IPS DF 4.7 (cell line): Measurements from ENCODE around the gene CABP7.

ENCODE experiments used
- DNase-seq: peaks from one replicate; pipeline ENCODE4 v3.0.0-alpha.2; 2013; ENCODE audit warnings: low spot score; ENCODE audit errors: extremely low read depth

The CABP7 gene

DNA sequence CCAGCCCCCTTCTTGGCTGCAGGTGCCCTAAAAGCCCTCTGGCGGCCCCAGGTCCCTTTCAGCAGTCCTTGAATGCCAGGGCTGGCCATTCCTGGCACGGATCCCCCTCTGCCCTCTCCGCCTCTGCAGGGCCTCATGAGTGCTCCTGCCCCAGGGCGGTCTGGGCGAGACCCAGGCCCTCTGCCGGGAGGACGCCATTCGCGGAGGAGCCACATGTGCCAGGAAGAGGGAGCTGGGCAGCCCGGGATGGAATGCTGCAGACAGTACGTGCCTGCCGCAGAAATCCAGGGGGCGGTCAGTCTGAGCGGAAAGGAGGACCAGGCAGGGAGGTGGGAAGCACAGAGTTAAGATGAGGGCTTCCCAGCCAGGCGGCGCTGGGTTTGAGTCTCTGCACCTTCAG lies 2.8 kb downstream of the CABP7 start:
- no peak for DNase-seq

DNA sequence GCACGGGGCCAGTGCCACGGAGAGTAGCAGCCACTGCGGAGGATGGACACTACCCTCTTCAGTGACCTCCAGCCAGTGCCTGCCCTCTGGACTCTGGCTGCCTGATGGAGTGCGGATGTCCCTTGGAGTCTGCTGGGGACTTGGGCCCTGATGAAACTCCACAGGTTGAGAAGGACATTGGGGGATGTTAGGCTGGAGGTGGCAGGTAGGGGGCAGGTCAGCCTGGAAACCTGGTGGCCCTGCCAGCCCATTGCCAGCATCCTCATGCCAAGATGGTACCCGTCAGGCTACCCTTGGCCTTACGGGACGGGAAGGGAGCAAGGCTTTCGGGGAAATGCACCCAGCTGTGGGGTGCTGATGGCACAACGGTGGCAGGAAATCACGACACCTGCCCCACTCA lies 4.0 kb downstream of the CABP7 start:
- DNase-seq, result no peak

DNA sequence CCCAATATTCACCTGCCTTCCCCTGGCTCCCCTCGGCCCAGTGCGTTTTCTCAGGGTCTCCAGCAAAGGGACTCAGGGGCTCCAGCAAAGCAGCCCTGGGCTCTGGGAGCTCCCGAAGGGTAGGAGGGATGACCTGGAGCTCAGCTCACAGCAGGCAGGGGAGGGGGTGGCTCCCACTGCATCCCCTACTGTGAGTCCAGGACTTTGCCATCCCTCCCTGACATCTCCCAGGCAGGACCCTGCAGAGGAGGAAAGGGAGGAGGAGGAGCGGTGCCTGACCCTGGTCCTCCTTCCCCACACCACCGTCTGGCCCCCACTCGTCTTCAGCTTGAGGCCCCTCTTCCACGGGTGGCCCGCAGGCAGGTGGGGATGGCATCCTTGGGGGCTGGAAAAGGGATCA lies 5.0 kb downstream of the CABP7 start:
- no peak for DNase-seq

DNA sequence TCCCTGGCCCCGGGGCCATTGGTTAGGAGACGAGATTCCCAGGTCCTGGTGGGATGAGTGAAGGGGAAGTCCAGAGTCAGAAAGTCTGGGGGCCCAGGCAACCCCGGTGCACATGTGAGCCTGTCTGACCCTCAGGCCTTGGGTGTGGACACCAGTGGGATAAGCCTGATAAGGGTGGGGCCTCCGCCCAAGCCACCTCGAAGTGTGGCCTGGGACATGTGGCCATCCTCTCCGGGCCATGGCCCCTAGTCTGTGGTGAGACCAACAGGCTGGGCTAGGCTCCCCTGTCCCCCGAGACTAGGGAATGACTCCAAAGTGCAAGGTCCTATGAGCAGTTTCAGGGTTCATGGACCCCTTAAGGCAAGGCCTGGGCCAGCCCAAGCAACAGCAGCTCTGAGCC lies 6.3 kb downstream of the CABP7 start:
- no peak for DNase-seq

DNA sequence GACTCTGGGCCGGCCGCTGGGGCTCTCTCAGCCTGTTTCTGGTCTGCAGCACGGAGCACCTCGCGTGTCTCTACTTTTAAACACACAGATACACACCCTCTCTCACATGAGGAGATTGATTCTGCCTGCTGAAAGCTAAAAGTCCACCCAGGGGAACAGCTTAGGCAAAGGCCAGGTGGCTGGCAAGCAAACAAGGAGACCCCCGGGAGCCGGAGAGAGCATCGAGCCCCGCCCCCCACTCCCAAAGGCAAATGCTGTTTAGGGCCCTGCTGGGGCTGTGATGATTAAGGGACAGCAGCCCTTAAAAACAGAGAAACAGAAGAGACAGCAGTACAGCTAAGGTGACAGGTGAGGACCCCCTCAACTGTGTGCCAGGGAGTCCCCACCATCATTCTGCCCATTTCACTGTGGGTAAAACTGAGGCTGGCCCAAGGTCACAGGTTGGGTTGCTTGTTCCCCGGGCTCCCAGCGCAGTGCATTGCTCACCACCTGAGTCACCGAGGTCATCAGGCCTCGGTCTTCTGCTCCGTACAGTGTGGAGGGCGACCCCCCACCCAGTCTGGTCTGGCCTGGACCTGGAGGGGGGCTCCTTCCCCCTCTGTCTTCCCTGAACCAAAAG lies 6.8 kb downstream of the CABP7 start:
- DNase-seq, result no peak

DNA sequence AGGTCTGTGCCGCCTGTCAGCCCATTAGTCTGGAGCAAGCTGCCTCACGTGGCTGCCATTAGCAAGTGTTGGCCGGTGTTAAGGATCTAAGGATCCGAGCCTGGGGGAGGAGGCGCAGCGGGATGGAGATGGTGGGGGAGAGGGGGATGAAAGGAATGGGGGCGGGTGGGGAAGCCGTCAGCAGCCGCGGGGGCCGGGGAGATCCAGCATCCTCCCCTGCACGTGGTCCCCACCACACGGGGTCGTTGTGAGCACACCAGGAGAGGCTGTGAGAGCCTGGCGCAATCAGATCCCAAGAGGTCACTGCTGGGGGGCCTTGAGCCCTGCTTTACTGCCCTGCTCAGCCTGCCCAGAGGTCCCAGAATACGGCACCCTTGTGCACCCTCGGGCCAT lies 7.3 kb downstream of the CABP7 start:
- DNase-seq, result no peak

DNA sequence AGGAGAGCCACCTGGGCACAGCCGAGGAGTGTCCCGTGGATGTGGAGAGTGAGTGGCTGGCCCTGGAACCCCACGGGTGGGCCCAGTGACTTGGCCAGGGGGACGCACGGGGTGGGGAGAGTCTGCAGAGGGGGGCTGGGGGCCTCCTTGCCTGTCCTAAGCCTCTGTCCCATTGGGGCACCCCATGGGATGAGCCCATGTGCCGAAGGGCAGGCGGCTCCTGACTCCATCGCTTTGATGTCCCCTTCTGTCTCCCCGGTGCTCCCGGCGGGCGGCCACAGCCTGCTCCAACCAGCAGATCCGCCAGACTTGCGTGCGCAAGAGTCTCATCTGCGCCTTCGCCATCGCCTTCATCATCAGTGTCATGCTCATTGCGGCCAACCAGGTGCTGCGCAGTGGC lies 9.4 kb downstream of the CABP7 start:
- no peak for DNase-seq

DNA sequence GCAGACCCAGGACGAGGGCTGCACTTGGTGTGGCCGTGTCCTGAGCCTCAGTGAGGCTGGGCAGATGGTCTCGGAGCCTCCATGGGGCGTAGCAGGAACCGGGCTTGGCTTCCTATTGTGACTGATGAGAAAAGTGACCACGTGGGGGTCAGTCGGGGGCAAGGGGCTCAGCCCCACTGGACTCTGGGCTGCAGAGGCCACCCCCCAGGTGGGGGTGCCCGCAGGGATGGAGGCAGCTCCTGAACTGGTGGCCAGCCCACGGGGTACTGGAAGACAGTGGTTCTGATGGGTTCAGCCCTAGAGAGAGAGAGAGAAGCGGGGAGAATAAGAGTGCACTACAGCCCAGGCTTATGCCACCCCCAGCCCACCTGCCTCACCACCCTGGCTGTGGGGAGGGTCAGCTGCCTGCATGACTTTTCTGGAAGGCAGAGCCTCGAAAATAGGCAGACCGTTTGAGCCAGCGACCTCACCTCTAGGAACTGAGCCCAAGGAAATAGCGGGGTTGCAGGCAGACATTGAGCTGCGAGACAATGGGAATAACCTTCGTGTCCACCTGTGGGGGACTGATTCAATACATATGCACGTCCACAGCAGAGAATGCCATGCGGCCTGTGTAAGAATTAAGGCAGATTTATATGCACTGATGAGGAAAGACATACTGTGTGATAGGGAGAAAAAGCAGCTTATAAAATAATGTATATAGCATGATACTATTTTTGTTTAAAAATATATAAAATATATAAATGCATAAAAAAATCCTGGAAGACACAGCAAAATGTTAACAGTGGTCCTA lies 11.5 kb downstream of the CABP7 start:
- DNase-seq, result no peak

DNA sequence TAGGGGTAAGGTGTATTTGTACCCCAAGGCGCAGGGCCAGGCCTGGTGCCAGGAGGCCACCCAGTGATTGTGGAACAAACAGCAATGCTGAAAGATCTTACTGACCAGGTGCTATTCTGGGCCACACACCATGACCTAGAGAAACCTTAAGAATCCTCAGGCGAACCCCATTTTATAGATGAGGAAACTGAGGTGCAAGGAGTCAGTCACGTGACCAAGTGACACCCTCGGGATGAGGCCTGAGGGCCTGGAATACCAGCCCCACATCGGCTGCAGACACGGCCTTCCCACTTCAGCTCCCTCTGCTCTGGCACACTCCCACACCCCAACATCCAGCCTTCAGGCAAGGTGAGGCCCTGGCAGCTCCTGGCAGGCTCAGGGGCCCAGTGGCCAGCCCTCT lies 13.1 kb downstream of the CABP7 start:
- DNase-seq, result no peak

DNA sequence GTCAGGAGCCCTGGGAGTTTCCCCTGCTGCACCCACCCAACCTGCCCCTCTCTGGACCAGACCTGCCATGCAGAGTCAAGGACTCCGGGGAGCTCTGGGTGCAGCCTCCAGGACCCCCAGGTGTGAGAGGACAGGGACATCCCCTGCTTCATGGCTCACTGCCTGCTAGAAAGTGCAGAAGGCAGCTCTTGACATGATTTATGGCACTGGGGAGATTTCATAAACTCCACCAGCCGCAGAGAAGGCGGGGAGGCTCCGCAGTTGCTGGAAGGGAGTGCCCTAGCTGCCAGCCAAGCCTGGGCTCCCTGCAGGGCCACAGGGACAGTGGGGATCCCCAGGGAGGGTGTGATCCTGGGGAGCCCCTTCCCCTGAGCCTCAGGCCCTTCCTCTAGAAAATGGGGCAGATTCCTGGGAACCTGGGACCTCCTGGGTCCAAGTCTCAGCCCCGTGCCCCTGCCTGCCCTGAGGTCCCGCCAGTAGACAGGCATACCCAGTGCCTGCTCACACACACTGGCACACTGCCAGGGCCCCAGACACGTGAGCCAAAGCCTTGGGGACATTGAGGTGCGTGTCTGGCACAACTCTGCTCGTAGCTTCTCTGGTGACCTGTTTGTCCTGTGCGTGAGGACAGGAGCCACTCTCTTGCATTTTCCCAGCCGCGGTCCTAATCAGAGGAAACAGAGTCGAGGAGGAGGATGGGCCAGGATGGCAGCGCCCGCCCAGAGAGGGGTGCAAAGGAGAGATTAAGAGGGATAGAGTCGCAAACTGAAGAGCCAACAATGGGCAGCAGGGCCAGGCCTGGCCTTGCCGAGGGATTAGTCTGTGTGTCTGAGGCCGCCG lies 13.8 kb downstream of the CABP7 start:
- no peak for DNase-seq

DNA sequence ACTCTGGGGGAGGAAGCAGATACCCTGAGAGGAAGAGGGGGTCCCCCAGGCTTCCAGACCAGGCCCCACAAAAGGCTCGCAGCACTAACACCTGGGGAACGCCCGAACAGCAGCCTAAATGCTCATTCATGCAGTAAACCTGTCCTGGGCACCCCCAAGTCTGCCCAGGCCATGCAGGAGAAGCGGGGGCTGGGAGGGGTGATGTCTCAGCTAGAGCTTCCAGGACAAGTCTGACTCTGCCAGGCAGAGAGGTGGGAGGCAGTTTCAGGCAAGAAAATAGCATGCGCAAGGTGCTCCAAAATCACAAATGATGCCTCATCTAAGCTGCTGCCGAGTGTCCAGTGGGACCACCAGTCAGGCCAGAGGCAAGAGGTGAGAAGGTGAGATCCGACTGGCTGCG lies 14.6 kb downstream of the CABP7 start:
- DNase-seq, result no peak

DNA sequence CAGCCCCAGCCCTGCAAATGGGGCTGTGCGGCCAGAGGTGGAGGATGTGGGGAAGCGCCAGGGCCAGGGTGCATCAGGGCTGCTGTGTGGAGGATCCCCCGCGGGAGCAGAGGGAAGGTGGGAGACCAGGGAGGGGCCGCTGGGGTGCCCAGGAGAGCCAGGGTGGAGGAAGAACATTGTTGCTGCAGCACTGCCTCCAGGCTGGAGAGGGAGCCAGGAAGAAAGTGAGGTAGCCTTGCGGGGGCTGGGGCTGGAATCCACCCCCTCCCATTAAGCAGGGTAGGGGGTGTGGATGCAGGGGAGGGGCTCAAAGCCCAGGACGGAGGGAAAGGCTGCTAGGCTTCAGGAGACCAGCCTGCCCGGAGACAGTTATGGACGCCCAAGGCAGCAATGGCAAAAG lies 15.0 kb downstream of the CABP7 start:
- DNase-seq, result no peak

DNA sequence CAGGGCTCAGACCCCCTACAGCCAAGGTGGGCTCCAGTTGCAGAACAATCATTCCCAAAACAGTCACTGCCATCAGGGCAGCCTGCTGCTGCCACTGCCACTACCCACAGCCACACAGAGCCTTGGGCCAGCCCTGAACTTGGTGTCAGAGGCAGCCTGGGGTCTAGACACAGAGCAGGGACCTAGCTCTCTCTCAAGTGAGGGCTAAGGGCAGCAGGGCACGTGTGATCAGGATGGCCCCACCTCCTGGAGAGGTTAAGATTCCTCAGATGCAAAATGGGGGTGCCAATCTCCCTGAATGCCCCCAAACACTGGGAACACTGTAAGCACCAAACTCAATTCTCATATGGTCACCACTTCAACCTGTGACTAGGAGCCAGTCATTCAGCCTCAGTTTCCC lies 15.6 kb downstream of the CABP7 start:
- no peak for DNase-seq

DNA sequence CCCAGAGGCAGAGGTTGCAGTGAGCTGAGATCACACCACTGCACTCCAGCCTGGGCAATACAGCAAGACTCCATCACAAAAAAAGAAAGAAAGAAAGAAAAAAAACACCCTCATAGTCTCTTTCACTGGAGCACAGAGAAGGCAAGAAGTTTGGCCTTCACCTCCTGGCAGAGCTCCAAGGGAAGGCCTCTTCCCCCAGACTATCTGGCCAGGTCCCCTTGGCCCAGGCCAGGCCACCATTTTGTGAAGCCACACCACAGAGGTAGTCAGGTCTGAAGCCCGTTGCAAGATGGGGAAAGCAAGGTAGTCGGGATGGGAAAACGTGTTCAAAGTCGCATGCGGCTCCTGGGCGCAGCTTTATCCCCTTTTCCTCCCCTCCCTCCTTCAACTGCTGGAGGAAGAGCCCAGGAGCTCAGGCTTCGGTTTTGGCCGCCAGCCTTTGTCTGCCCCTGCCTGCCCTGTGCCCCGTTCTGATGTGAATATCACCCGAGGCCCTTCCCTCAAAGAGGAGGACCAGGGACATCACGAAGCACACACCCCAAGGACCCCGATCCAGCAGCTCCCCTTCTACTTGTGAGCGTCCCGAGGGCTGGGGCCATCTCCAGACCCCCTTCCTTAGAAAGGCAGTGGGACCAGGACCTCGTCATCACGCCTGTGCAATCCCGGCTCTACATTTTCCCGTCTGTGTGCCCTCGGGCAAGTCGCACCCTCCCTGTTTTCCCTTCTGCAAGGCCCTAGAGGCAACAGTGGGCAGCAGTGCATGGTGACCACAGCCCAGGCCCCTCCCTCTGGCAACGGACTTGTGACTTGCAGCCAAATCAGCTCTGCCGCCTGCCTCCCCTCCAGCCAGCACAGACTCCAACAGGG lies 17.7 kb downstream of the CABP7 start:
- DNase-seq, result no peak

DNA sequence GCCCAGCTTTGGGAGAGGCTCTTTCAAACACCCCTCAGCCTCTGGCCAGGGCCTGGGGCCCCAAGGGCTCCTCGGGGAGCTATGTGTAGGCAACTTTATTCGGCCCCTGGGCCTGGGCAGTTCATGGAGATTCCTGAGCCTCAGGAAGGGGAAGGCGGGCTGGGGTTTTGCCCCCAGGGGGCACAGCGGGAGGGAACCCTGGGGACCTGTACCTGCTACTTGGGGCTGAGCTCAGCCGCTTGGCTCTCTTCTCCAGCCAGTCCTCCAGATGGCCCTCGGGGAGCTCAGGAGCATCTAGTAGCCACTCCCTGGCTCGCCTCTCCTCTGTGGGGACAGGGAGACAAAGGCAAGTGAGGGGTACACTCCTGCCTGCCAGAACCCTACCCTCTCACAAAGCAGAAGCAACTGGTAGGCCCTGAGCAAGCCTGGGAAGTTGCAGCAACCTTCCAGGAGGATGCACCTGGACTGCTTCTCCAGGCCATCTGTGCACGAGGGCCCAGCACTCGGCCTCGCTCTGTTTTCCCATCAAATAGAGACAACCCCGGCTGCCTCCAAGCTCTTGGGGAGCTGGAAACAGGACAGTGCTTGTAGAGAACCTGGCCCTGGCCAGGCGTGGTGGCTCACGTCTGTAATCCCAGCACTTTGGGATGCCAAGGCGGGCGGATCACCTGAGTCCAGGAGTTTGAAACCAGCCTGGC lies 18.5 kb downstream of the CABP7 start:
- no peak for DNase-seq

DNA sequence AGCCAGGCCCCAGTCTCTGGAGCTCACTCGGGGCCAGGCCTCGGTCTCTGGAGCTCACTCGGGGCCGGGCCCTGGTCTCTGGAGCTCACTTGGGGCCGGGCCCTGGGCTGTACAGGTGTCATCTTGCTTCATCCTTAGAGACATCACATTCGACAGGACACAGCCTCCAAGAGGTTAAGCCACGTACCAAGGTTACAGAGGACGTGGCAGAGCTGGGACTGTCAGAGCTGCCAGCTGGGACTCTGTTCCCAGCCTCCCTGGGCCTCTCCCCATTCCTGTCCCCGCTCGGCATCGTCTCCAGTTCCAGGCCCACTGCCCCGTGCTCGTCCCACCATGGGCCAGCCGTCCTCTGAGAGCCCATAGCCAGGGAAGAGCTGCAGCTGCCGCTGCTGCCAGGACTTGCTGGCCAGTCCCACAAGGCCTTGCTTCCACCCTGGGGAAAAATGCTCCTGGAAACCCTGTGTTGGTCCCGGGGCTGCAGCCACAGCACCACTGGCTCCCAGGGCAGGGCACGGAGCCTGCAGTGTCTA lies 19.6 kb downstream of the CABP7 start:
- no peak for DNase-seq

DNA sequence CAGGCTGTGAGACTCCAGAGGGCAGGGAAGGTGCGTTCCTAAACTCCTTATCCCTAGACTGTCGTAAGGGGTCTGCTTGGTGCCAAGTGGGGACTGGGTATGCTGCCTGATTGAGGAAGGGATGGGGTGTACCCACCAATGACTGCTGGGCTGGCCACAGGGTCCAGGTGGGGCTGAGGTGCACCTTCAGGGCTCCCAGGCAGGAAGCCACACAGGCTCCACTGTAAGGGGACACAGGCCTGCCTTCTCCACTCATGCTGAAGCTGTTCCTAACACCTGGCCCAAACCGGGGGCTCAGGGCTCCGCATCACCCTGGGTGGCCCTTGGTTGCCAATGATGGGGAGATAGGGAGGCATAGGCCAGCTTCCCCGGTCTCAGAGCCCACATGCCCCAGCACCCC lies 20.4 kb downstream of the CABP7 start:
- no peak for DNase-seq

DNA sequence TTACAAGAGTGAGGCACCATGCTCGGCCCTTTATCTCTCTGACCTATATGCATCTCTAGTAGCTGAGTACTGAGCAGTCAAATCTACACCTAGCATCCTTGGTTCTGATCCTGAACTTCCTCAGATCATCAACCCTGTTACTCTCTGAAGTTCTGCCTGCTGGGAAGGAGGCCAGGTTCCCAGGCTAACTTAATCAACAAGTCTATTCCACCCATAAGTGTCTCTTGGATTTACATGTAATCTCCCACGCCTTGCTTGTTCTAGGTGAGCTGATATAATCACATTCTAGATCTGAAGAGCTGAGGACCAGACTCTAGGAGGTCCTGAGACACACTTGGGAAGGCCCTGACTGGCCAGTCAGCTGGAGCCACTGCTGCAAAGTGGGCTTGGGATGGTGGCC lies 22.1 kb downstream of the CABP7 start:
- DNase-seq, result no peak

DNA sequence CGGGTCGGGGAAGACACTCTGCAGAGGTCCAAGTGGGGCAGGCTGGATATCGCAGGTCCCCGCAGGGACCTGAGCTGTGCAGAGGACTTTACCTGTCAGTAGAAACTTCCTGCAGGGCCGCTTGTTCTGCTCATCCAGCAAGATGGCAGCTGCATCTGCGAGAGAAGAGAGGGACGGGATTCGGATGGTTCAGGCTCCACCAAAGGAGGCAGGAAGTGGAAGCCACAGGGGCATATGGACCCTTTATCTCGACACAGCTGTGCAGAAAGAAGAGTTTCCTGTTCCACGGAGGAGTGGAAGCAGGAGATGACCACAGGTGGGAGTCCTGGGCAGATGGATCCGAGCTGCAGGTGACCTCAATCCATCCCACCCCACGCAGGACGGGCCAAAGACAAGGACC lies 22.5 kb downstream of the CABP7 start:
- DNase-seq, result no peak

DNA sequence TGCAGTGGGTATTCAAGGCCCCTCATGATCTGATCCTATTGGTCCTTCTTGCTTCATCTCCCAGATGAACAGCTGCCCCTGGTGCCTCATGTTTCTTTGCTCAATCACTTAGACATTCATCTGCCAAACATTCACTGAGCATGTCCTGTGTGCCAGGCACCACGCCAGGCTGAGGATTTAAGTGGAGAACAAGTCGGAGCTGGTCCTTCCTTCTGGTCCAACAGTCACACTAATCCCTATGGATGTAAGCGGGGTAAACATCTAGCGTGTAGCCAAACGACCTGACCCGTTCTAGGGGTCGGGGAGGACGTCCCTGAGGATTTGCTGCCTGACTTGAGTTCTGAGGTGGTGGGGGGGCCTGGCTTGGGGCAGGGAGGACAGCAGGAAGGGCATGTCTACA lies 25.1 kb downstream of the CABP7 start:
- no peak for DNase-seq

DNA sequence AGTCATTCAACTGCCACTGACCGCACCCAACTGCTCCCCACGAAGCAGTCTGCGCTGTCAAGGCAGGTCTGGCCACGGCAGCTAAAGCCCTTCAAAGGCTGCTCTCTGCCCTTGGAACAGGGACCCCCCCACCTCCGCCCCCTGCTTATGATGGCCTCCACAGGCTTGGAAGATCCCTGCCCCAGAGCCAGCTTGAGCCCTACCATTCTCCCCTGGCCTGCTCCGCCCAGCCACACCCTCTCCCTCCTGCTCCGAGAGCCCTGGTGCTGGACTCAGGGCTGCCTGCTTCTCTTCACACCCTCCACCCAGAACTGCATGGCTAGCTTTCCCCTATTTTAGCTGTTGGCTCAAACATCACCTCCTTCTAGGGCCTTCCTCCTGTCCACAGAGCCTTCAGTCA lies 28.0 kb downstream of the CABP7 start:
- no peak for DNase-seq
